ENCODE results near the gene NXPE2.

GRCh38 chr11:114679505-114679904 is 1.2 kb downstream of the NXPE2 start:
- no peak for TF ChIP-seq CTCF (IDR thresholded peaks at IDR 0.05)
- TF ChIP-seq POLR2A (IDR thresholded peaks at IDR 0.05), result no peak

Data from ovary (tissue), 3 donors.